ENCODE measurements around the gene MRPL21. TPM values are rescaled to one million over a fixed set of nuclear protein-coding genes. Genes with fewer than 3 reads are reported as not detected.

Gene MRPL21
- total RNA-seq: 55.6 and 61.1 TPM in 2 replicates

DNA sequence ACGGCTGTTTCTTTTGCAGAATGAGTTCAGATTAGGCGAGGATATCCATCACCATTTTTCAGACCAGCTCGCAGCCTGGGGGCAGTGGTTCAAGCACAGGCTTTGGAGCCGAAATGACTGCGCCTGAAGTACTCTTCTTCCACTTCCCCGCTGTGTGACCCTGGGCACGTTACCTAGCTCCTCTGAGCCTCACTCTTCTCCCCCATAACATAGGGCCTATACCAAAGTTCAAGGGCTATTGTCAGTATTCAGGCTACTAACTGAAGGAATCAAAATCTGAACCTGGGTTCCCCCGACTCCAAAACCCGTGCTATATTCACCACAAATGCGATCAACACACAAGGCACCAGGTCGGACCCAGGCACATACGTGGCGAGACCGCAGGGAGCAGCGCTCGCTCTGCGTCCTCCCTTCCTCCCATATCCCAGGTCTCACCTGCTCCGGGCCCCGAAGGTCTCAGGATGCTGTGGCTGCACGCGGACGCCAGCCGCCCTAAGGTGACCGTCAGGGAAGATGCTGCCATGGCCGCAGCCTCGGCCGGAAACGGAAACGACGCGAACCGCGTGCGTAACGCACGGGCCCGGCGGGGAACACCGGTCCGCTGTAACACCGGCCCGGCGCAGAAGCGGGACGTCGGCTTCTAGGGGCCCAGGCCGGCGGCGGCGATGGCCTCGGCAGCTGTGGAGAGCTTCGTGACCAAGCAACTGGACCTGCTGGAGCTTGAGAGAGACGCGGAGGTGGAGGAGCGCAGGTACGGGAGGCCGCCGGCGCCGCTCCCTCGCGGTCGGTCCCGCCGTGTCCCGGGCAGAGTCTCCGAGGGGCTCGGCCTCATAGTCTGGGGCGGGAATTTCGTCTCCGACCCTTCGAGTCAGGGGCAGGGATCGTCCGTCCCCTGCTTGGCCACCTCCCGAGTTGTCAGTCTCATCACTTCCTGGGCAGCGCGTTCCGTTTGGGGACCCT lies at the start of gene MRPL21, which contains the start of gene IGHMBP2:
Gene MRPL21, minus strand, starts transcription at position 545 of the 960 bp plus-strand sequence. Its CDS starts 22 bp downstream, at position 523.
Gene IGHMBP2, plus strand, starts transcription at position 604 of the 960 bp plus-strand sequence. Its CDS starts 62 bp downstream, at position 666.

DNA sequence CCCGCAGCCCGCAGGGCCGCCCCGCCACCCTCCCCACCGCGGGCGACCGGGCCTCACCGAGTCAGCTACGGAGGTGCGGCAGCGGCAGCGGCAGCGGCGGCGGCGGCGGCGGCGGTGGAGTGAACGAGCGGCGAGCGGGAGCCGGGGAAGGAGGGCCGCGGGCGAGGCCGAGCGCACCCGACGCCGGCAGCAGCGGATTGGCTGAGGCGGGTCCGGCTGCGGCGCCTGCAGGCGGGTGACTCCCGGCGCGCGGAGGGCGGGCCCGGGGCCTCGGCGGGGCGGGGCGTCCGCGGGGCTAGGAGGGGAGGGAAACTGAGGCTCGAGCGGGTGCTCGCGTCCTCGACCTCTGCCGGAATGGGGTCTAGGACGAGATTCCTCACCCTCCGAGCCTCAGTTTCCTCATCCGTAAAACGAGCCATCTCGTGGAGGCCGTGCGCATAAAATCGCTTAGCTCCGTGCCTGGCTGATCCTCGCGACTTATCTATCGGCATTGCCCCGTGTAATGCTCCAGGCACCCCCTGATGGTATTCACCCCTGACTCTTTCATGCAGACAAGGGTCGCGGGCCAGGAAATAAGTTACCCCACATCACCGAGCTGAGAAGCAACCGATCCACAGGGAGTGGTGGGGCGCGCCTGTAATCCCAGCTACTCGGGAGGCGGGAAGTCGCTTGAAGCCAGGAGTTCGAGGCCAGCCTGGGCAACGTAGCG lies 61.8 kb downstream of the MRPL21 start, which contains the start of gene CPT1A:
Gene CPT1A, minus strand, starts transcription at position 199 of the 709 bp plus-strand sequence. CDS start 26,442 bp downstream, outside the sequence.

Other genes with a start within 250 kb of the MRPL21 start
- gene GAL, start 219.3 kb downstream of the MRPL21 start, total RNA-seq: 0.72 TPM in 1 of 2 replicates, not detected in the other
- gene TESMIN, start 152.3 kb downstream of the MRPL21 start, total RNA-seq: 0.44 and 0.57 TPM in 2 replicates
- gene CPT1A, start 61.9 kb downstream of the MRPL21 start, total RNA-seq: 31.1 and 35.7 TPM in 2 replicates
- gene IGHMBP2, start 59 bp upstream of the MRPL21 start, total RNA-seq: 9.4 and 18.0 TPM in 2 replicates
- not detected in 2 replicates for gene MRGPRD, start 77.2 kb upstream of the MRPL21 start, total RNA-seq
- gene MRGPRF, start 109.4 kb upstream of the MRPL21 start, total RNA-seq: 16.2 and 51.7 TPM in 2 replicates
- 11.8 and 13.7 TPM in 2 replicates for gene TPCN2, start 145.1 kb upstream of the MRPL21 start, total RNA-seq